GM18526 (cell line): ENCODE measurements around the gene GFRA1.

Experiments used
- POLR2A ChIP-seq: IDR thresholded peaks from 3 replicates; pipeline ENCODE4 v1.6.1; 2011; ENCODE audit not compliant: insufficient read length; ENCODE audit errors: extremely low read depth

The GFRA1 gene

DNA sequence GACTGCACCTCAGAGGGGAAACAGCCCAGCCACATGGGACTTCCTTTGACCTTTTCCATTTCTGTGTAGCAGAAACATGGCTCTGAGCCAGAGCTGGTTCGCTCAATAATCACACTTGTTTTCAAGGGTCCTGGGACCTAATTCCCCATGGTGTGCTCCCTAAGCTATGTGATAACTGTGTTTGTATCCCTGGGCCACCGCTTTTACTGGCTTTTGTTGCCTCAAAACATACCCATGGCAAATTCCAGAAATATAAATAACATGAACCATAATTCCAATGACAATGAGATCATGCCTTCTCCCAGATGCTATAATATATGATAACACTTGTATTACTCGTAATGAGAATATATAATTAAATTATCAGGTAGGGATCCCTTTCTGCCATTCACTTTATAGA is 196.4 kb downstream of the GFRA1 start:
- no peak for TF ChIP-seq POLR2A

- no peak for TF ChIP-seq POLR2A
Measured at GRCh38 chr10:116073510-116073909, 199.5 kb downstream of the GFRA1 start.

DNA sequence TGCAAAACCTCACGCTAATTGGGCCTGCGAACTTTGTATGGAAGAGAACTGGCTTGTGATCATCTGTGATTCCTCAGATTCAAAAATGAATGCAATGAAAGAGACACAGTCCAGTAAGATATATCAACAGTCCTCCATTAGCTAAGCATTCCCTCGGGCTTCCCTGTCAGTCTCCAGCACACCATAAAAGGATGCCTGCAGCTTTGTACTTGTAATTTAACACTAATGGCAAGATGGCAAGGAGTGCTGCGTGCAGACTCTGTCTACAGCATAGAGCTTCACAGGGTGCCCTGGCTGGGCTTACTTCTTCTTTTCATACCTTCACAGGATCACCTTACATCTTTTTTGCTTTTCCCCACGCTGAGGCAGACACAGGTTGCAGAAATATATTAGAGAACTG is 200.0 kb downstream of the GFRA1 start:
- TF ChIP-seq POLR2A = no peak

GRCh38 chr10:116071453-116072148 is 201.4 kb downstream of the GFRA1 start:
- no peak for TF ChIP-seq POLR2A

DNA sequence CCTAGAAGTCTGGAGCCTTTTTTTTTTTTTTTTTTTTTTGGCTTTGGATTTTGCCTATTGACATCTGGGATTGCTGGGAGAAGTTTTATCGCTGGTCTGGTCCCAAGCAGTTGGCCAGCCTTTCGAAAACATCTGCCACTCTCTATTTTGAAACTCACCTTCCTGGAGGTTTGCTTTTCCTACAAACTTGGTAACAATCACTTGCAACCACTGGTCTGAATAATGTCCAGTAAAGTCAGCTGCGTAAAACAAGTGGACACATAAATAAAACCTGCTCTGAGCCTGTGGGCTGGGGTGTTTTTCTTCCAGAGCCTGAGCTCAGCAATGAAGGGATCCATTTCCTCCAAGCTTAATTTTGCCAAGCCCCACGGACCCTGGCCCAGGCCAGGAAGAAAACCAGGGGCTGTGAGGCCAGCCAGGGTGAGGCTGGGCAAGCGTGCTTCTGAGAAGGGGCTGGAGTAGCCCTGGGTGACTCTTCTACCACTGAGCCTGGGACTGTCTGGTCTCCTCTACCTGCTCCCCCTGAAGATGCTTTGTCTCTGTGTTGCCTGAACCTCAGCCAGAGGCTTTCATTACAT is 202.2 kb downstream of the GFRA1 start:
- no peak for TF ChIP-seq POLR2A

DNA sequence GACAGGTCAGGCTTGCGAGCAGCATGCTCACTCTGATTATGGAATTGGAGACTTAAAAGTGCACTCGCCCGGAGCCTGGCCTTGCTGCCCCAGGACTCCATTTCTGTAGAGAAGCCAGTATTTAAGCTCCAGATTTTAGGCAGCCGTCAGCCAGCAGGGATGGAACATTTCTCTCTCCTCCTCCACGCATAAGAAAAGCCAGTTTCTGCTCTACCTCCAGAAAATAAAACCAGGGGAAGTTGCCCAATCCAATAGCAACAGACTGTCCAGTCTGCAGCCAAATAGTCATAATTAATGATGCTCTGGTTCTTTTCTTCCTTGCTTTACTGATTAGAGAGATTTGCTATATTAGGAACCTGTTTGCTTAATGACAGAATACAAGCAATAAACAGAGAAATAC is 203.2 kb downstream of the GFRA1 start:
- no peak for TF ChIP-seq POLR2A

DNA sequence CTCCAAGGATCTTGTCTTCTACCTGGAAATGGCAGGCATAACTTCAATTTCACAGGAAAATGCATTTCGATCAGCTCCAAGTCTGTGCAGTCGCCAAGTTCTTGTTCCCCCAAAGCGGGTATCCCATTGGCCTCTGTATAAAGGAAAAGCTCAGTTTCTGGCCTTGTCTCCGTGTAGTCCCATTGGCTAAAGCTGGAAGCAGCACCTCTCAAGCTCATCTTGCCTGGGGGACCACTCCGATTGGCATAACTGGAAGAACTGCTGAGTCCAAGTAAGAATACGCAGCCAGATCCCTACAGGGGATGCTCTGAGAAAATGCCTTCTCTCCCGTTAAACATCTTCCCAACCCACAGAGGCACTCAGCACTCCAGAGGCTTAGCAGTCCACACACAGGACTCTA is 205.2 kb downstream of the GFRA1 start:
- no peak for TF ChIP-seq POLR2A

GRCh38 chr10:116063107-116063506 is 209.9 kb downstream of the GFRA1 start:
- no peak for TF ChIP-seq POLR2A

DNA sequence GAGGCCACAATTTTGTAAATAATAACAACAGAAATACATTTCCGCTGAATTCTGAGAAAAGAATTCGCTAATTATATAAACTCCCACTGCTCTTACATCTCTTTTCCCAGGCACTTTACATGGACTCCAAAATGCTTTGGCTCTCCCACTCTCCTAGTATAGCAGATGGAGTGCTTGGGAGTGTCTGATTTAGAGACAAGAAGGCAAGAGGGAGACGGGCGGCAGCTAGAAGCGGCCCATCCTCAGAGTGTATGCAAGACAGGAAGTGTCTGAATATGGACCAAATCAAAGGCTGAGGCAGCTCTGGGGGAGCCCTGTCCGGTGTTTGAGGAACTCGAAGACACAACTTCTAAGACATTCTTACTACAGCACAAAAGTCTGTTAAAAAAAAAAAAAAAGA is 212.1 kb downstream of the GFRA1 start:
- no peak for TF ChIP-seq POLR2A

GRCh38 chr10:116059320-116059719 is 213.7 kb downstream of the GFRA1 start:
- TF ChIP-seq POLR2A = no peak

GRCh38 chr10:116056445-116057293 is 216.3 kb downstream of the GFRA1 start:
- TF ChIP-seq POLR2A = no peak

DNA sequence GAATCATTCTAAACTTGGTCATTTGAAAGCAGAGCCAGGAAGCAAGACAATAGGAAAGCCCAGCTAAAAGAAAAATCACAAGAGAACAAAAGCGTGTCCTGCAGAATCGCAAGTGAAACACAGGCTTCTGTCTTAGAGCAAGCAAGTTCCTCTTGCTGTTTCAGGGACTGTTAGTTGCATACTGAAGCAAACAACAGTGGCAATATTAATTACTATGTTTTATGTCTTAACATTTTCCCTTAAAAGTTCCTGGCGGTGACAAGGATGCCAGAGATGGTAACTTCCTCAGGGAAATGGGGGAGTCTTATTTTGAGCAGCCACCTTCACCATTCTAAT is 217.1 kb downstream of the GFRA1 start:
- no peak for TF ChIP-seq POLR2A

DNA sequence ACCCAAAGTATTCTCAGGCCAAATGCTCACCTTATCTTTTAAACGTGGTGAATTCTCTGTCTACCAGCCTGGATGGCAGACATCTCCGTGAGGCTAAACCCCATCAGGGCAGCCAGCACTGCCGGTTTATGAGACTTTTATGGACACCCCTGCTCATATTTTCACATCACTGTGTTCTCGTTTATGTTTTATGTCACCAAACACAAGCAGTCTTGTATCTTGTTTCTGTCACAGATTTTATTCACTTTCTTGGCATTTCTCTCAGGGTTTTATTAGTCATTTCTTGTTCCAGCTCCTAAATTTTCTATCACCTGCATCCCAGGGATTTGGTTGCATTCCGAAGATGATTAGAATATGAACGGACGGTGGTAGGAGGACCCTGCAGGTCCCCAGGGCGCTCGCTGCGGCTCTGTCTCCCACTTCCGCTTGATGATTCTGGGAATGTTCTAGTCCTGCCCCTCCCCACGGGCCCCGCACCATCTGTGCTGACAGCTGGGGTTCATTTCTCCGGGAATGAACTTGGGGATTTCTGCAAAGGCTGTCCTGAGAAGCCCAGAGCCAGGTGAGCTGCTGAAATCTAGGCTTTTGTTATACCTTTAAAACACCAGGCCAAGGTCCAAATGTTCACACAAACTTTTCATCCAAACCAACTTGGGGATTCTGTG is 217.6 kb downstream of the GFRA1 start:
- no peak for TF ChIP-seq POLR2A

DNA sequence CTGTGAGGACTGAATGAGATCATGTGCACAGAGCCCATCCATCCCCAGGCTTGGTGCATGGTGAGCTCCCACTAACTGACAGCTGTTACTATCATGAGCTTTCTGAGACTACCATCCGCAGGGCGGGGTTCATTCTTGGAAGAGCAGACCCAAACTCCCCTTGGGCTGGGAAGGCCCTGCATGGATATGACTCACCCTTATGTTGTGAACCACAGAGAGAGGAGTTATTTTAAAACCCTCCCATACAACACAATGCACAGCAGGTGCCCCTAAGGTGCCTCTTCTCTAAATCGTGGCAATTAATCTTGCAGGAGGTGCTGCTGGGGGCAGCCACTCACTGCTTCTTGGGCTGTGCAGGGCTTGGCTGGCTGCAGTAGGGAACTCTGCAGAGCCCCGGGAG is 219.1 kb downstream of the GFRA1 start:
- no peak for TF ChIP-seq POLR2A

GRCh38 chr10:116049974-116050304 is 223.1 kb downstream of the GFRA1 start:
- TF ChIP-seq POLR2A = no peak
